Left ventricle myocardium inferior (tissue), 1 donor: ENCODE measurements around the gene GPATCH4. TPM values are rescaled to one million over a fixed set of nuclear protein-coding genes. Genes with fewer than 3 reads are reported as not detected.

Experiments
- DNase-seq: peaks from one replicate; pipeline ENCODE4 v3.0.0-alpha.2; 2020
- H3K27ac ChIP-seq: fragments of 200-600 bp; replicated peaks from 2 replicates; pipeline ENCODE4 v1.8.0; 2021
- H3K27me3 ChIP-seq: fragments of 200-600 bp; 2 replicates; pipeline ENCODE4 v1.8.0; 2021; ENCODE audit warnings: low read depth
- H3K36me3 ChIP-seq: fragments of 200-600 bp; 2 replicates; pipeline ENCODE4 v1.8.0; 2021
- H3K4me1 ChIP-seq: fragments of 200-600 bp; 2 replicates; pipeline ENCODE4 v1.8.0; 2021
- H3K4me3 ChIP-seq: fragments of 200-600 bp; 2 replicates; pipeline ENCODE4 v1.8.0; 2021; ENCODE audit warnings: mild to moderate bottlenecking, moderate library complexity
- H3K9me3 ChIP-seq: fragments of 200-600 bp; replicated peaks from 2 replicates; pipeline ENCODE4 v1.8.0; 2021
- CTCF ChIP-seq: fragments of 200-600 bp; IDR thresholded peaks from 2 replicates; pipeline ENCODE4 v1.8.0; 2021; ENCODE audit warnings: antibody characterized with exemption, mild to moderate bottlenecking, borderline replicate concordance
- intact Hi-C: fragments of 100-400 bp; cut with micrococcal nuclease; formaldehyde crosslinking; loops from one replicate; pipeline ENCODE4 v1.11.0; 2022
- total RNA-seq: library from RNA; stranded (reverse); fragmentation: NEBNext Ultra II Directional; extraction: Animal tissue kit (Norgen Biotek cat#: 25700); gene quantifications from one replicate; pipeline ENCODE4 v1.2.1, GENCODE V29; 2021
- donor health status: DM: no; HTN: yes; CAD: no; lungs with severe emphysema.

The GPATCH4 gene
- total RNA-seq, 1 donor from 2014 or later = 15.1 TPM

- peaks cover 100% of the 10 kb centered on the region for H3K27me3 ChIP-seq
- intact Hi-C loops = no loop called here
- peak overlapping the region; percentile 59 for H3K4me3 ChIP-seq
- no peak for TF ChIP-seq CTCF
- H3K27ac ChIP-seq = no peak overlapping the region
- no peaks in the 10 kb centered on the region for H3K9me3 ChIP-seq
- no peaks in the 10 kb centered on the region for H3K36me3 ChIP-seq
- no peak for DNase-seq
- peaks cover 28% of the 10 kb centered on the region for H3K4me1 ChIP-seq
These were observed 41.2 kb upstream of the GPATCH4 start for GRCh38 chr1:156642265-156643048.

- H3K4me1 ChIP-seq = peaks cover 28% of the 10 kb centered on the region
- DNase-seq = peak; percentile 43
- intact Hi-C loops = no loop called here
- no peaks in the 10 kb centered on the region for H3K9me3 ChIP-seq
- H3K4me3 ChIP-seq = peak within 1 kb of the TSS; percentile 59
- no peak within 1 kb of the TSS for H3K27ac ChIP-seq
- H3K27me3 ChIP-seq = peaks cover 100% of the 10 kb centered on the region
- TF ChIP-seq CTCF = no peak
- no peaks in the 10 kb centered on the region for H3K36me3 ChIP-seq
These were observed 40.5 kb upstream of the GPATCH4 start, which contains the start of gene BCAN for GRCh38 chr1:156641761-156642264. Gene BCAN (plus strand): TSS chr1:156642117. CDS start chr1:156646055, 3,938 bp downstream.

GRCh38 chr1:156640842-156641706 is 39.8 kb upstream of the GPATCH4 start:
- DNase-seq = no peak
- Histone ChIP-seq H3K27me3 (peaks cover 98% of the 10 kb centered on the region), H3K9me3 (no peaks in the 10 kb centered on the region), H3K27ac (no peak overlapping the region), H3K4me3 (peak overlapping the region; percentile 59), H3K36me3 (no peaks in the 10 kb centered on the region), H3K4me1 (peaks cover 28% of the 10 kb centered on the region)
- intact Hi-C loops = no loop called here
- TF ChIP-seq CTCF = no peak

- H3K4me3 ChIP-seq = no peak overlapping the region
- no peaks in the 10 kb centered on the region for H3K9me3 ChIP-seq
- no peaks in the 10 kb centered on the region for H3K36me3 ChIP-seq
- peaks cover 28% of the 10 kb centered on the region for H3K4me1 ChIP-seq
- peaks cover 94% of the 10 kb centered on the region for H3K27me3 ChIP-seq
- intact Hi-C loops = no loop called here
- no peak for DNase-seq
- no peak for TF ChIP-seq CTCF
- no peak overlapping the region for H3K27ac ChIP-seq
These were observed 38.4 kb upstream of the GPATCH4 start for GRCh38 chr1:156639601-156640101.

GRCh38 chr1:156638189-156638985 is 37.1 kb upstream of the GPATCH4 start:
- Histone ChIP-seq H3K4me1 (peaks cover 28% of the 10 kb centered on the region), H3K27ac (no peak overlapping the region), H3K27me3 (peaks cover 94% of the 10 kb centered on the region), H3K9me3 (no peaks in the 10 kb centered on the region), H3K36me3 (no peaks in the 10 kb centered on the region), H3K4me3 (no peak overlapping the region)
- intact Hi-C loops = no loop called here
- no peak for DNase-seq
- TF ChIP-seq CTCF = no peak
